Smooth muscle cell (in vitro differentiated cells): ENCODE results near the gene FGA. TPM values are rescaled to one million over a fixed set of nuclear protein-coding genes. Genes with fewer than 3 reads are reported as not detected.
A peak's percentile ranks its signal among the peaks of the same experiment; 100 is the strongest.

Source experiments
- DNase-seq: peaks from one replicate; lab custom pipeline; 2025; ENCODE audit not compliant: unreplicated experiment; lab: John Stamatoyannopoulos, UW
- H2AFZ ChIP-seq: fragments of 200-600 bp; sonication (generic); 2 replicates; pipeline ENCODE4 v1.6.0; 2016; ENCODE audit warnings: antibody characterized with exemption, low read depth, mild to moderate bottlenecking
- H3F3A ChIP-seq: fragments of 200-600 bp; sonication (generic); 2 replicates; pipeline ENCODE4 v1.6.0; 2017; ENCODE audit warnings: antibody characterized with exemption, low read depth
- H3K27ac ChIP-seq: fragments of 200-600 bp; sonication (generic); 2 replicates; pipeline ENCODE4 v1.5.1; 2016; ENCODE audit warnings: low read depth, mild to moderate bottlenecking
- H3K27me3 ChIP-seq: fragments of 200-600 bp; sonication (generic); 2 replicates; pipeline ENCODE4 v1.6.1; 2016; ENCODE audit warnings: low read depth, mild to moderate bottlenecking
- H3K36me3 ChIP-seq: fragments of 200-600 bp; sonication (generic); 2 replicates; pipeline ENCODE4 v1.5.1; 2016; ENCODE audit warnings: low read depth
- H3K4me1 ChIP-seq: fragments of 200-600 bp; sonication (generic); 2 replicates; pipeline ENCODE4 v1.5.1; 2016; ENCODE audit warnings: low read depth
- H3K4me2 ChIP-seq: fragments of 200-600 bp; sonication (generic); 2 replicates; pipeline ENCODE4 v1.6.0; 2016; ENCODE audit warnings: mild to moderate bottlenecking
- H3K4me3 ChIP-seq: fragments of 200-600 bp; sonication (generic); 2 replicates; pipeline ENCODE4 v1.5.1; 2016; ENCODE audit warnings: mild to moderate bottlenecking
- H3K79me2 ChIP-seq: fragments of 200-600 bp; sonication (generic); 2 replicates; pipeline ENCODE4 v1.6.0; 2016; ENCODE audit warnings: low read depth, mild to moderate bottlenecking
- H3K9ac ChIP-seq: fragments of 200-600 bp; sonication (generic); 2 replicates; pipeline ENCODE4 v1.6.0; 2016; ENCODE audit warnings: low read depth
- H3K9me3 ChIP-seq: fragments of 200-600 bp; sonication (generic); replicated peaks from 2 replicates; pipeline ENCODE4 v1.5.1; 2016; ENCODE audit warnings: low read depth
- H4K20me1 ChIP-seq: fragments of 200-600 bp; sonication (generic); 2 replicates; pipeline ENCODE4 v1.6.0; 2016; ENCODE audit warnings: low read depth
- WGBS: methylation state at CpG from one replicate; pipeline ENCODE4 v1.1.7; 2016; ENCODE audit warnings: low lambda C conversion rate; 5-methylcytosine and 5-hydroxymethylcytosine counted together
- polyA plus RNA-seq: library from polyadenylated mRNA; unstranded; fragments of >200 nt; fragmentation: Nextera tagmentation; extraction: Ambion mirVana; gene quantifications from 2 replicates; pipeline ENCODE4 v1.2.1, GENCODE V29; 2016
- total RNA-seq: library from RNA; depleted of rRNA; stranded (reverse); fragments of >200 nt; gene quantifications from 2 replicates; pipeline ENCODE4 v1.2.3, GENCODE V29; 2014
- TF ChIP-seq, protein P1 (sequence below): fragments of 200-600 bp; sonication (generic); IDR thresholded peaks from 2 replicates; pipeline ENCODE4 v1.5.1; 2017; ENCODE audit warnings: borderline replicate concordance, mild to moderate bottlenecking, antibody characterized with exemption; ENCODE audit not compliant: insufficient read depth, poor library complexity, severe bottlenecking

FGA gene
- total and polyA plus RNA-seq, 2 experiments from 2014 or later = 0.04 to 0.21 TPM

DNA sequence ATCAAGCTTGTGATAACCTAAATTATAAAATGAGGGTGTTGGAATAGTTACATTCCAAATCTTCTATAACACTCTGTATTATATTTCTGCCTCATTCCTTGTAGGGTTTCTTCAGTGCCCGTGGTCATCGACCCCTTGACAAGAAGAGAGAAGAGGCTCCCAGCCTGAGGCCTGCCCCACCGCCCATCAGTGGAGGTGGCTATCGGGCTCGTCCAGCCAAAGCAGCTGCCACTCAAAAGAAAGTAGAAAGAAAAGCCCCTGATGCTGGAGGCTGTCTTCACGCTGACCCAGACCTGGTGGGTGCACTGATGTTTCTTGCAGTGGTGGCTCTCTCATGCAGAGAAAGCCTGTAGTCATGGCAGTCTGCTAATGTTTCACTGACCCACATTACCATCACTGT lies 24.8 kb downstream of the FGA start:
- Histone ChIP-seq H2AFZ (no peak overlapping the region), H3K9me3 (no peaks in the 10 kb centered on the region), H3K4me2 (no peak overlapping the region), H3K9ac (no peak overlapping the region), H3F3A (no peaks in the 10 kb centered on the region), H3K36me3 (no peaks in the 10 kb centered on the region), H3K4me1 (no peaks in the 10 kb centered on the region), H3K27me3 (no peaks in the 10 kb centered on the region), H3K4me3 (peak overlapping the region; percentile 38), H4K20me1 (no peaks in the 10 kb centered on the region), H3K27ac (no peak overlapping the region), H3K79me2 (no peaks in the 10 kb centered on the region)
- TF ChIP-seq, protein P1, sequence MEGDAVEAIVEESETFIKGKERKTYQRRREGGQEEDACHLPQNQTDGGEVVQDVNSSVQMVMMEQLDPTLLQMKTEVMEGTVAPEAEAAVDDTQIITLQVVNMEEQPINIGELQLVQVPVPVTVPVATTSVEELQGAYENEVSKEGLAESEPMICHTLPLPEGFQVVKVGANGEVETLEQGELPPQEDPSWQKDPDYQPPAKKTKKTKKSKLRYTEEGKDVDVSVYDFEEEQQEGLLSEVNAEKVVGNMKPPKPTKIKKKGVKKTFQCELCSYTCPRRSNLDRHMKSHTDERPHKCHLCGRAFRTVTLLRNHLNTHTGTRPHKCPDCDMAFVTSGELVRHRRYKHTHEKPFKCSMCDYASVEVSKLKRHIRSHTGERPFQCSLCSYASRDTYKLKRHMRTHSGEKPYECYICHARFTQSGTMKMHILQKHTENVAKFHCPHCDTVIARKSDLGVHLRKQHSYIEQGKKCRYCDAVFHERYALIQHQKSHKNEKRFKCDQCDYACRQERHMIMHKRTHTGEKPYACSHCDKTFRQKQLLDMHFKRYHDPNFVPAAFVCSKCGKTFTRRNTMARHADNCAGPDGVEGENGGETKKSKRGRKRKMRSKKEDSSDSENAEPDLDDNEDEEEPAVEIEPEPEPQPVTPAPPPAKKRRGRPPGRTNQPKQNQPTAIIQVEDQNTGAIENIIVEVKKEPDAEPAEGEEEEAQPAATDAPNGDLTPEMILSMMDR = no peak
- 91% methylated on average over 6 of the region's 6 CpGs for whole genome bisulfite sequencing
- DNase-seq = no peak

DNA sequence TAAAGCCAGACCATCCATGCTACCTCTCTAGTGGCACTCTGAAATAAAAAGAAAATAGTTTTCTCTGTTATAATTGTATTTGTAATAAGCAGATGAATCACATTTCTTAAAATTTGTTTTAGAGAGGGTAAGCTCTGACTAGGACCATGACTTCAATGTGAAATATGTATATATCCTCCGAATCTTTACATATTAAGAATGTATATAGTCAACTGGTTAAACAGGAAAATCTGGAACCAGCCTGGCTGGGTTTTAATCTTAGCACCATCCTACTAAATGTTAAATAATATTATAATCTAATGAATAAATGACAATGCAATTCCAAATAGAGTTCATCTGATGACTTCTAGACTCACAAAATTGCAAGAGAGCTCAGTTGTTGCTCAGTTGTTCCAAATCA lies 26.2 kb downstream of the FGA start:
- Histone ChIP-seq H3K4me2 (no peak overlapping the region), H3K4me3 (peak overlapping the region; percentile 38), H4K20me1 (no peaks in the 10 kb centered on the region), H3K36me3 (no peaks in the 10 kb centered on the region), H3K9me3 (no peaks in the 10 kb centered on the region), H3K27me3 (no peaks in the 10 kb centered on the region), H3K4me1 (no peaks in the 10 kb centered on the region), H3K79me2 (no peaks in the 10 kb centered on the region), H3K27ac (no peak overlapping the region), H3K9ac (no peak overlapping the region), H2AFZ (no peak overlapping the region), H3F3A (no peaks in the 10 kb centered on the region)
- no peak for DNase-seq
- TF ChIP-seq, protein P1 = no peak
- 93% methylated on average over 1 of the region's 1 CpG for WGBS

DNA sequence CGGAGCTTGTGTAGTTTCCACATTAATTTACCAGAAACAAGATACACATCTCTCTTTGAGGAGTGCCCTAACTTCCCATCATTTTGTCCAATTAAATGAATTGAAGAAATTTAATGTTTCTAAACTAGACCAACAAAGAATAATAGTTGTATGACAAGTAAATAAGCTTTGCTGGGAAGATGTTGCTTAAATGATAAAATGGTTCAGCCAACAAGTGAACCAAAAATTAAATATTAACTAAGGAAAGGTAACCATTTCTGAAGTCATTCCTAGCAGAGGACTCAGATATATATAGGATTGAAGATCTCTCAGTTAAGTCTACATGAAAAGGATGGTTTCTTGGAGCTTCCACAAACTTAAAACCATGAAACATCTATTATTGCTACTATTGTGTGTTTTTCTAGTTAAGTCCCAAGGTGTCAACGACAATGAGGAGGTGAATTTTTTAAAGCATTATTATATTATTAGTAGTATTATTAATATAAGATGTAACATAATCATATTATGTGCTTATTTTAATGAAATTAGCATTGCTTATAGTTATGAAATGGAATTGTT lies 27.8 kb downstream of the FGA start, which contains the start of gene FGB:
TSS of gene FGB (plus strand) at position 315 of the 558 bp plus-strand sequence. CDS start at position 323, 8 bp downstream.
- H3K9me3 ChIP-seq = no peaks in the 10 kb centered on the region
- no peaks in the 10 kb centered on the region for H3F3A ChIP-seq
- 74% methylated on average over 2 of the region's 2 CpGs for WGBS
- no peak within 1 kb of the TSS for H2AFZ ChIP-seq
- no peak for DNase-seq
- H3K9ac ChIP-seq = no peak within 1 kb of the TSS
- H3K27me3 ChIP-seq = no peaks in the 10 kb centered on the region
- H3K36me3 ChIP-seq = no peaks in the 10 kb centered on the region
- no peak within 1 kb of the TSS for H3K4me2 ChIP-seq
- H4K20me1 ChIP-seq = no peaks in the 10 kb centered on the region
- H3K4me3 ChIP-seq = peak within 1 kb of the TSS; percentile 38
- no peaks in the 10 kb centered on the region for H3K4me1 ChIP-seq
- TF ChIP-seq, protein P1 = no peak
- H3K27ac ChIP-seq = no peak within 1 kb of the TSS
- H3K79me2 ChIP-seq = no peaks in the 10 kb centered on the region

DNA sequence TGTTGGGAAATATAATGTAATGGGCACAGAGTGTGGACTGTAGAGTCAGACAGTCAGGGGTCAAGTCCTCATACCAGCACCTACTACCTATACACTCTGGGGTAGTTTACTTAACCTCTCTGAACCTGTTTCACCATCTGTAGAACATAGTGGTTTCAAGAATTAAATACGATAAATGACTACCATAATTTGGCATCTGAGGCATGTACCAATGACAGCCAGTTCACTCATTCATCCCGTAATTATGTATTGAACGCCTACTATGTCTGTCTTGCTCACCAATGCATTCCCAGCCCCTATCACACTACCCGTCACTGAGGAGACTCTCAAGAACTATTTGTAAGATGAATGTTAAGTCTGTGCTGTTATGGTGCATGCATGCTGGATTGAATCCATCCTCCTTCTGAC lies 29.7 kb downstream of the FGA start:
- no peak overlapping the region for H3K4me3 ChIP-seq
- H3K9ac ChIP-seq = no peak overlapping the region
- H2AFZ ChIP-seq = no peak overlapping the region
- no peaks in the 10 kb centered on the region for H3F3A ChIP-seq
- no peaks in the 10 kb centered on the region for H4K20me1 ChIP-seq
- DNase-seq = no peak
- H3K27ac ChIP-seq = no peak overlapping the region
- TF ChIP-seq, protein P1 = no peak
- H3K27me3 ChIP-seq = no peaks in the 10 kb centered on the region
- no peaks in the 10 kb centered on the region for H3K9me3 ChIP-seq
- H3K79me2 ChIP-seq = no peaks in the 10 kb centered on the region
- 48% methylated on average over 4 of the region's 4 CpGs for WGBS
- H3K4me1 ChIP-seq = no peaks in the 10 kb centered on the region
- peak overlapping the region; percentile 6 for H3K4me2 ChIP-seq
- no peaks in the 10 kb centered on the region for H3K36me3 ChIP-seq
